ENCODE data around the gene AP3B2.
"Not testable (repeated sequence)": the region's sequence is repeated elsewhere in the genome, so short reads cannot be mapped to it uniquely, and the experiment has no call there.

The AP3B2 gene

GRCh38 chr15:82648257-82649103 lies 61.2 kb downstream of the AP3B2 start:
- DNase-seq, result no peak

GRCh38 chr15:82647835-82648256 lies 61.8 kb downstream of the AP3B2 start:
- no peak for DNase-seq

GRCh38 chr15:82647045-82647834 lies 62.4 kb downstream of the AP3B2 start, which contains the start of gene CPEB1:
TSS of gene CPEB1 (minus strand) at chr15:82647363. CDS start at chr15:82628459, 18,904 bp downstream.
- no peak for DNase-seq

DNA sequence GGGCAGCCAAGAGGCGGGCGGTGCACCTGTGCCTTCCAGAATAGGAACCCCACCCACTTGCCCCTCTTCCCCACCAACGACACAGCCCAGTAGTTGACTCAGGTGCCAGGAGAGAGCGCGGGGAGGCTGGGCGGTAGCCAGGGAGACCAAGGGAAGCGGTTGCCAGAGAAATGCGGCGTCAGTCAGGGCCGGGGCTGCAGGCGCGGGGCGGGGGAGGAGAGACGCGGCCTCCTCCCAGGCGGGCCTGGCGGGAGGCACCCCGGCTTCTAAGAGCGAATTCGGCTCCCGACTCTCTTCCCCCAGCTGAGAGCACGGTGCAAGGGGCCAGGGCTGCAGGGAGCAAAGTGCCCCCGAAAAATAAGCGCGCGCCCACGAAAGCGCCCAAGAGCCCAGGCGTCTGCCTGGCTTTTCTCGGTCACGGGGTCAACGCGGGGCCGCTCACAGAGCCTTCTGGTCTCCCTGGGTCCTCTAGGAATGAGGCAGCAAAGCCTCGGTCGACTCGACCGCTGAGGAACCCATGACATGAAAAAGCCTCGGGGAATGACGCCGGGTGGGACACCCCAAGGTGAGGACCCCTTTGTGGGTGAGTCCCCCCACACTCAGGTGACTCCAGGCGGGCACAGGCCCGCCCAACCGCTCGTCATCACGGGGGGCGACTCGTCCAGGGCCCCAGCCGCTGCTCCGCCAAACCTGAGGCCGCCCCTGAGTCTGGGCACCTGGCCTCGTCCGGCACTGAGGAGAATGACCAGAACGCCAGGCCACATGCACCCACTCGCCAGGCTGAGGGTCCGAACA lies 63.2 kb downstream of the AP3B2 start:
- DNase-seq, result peak; percentile 4

DNA sequence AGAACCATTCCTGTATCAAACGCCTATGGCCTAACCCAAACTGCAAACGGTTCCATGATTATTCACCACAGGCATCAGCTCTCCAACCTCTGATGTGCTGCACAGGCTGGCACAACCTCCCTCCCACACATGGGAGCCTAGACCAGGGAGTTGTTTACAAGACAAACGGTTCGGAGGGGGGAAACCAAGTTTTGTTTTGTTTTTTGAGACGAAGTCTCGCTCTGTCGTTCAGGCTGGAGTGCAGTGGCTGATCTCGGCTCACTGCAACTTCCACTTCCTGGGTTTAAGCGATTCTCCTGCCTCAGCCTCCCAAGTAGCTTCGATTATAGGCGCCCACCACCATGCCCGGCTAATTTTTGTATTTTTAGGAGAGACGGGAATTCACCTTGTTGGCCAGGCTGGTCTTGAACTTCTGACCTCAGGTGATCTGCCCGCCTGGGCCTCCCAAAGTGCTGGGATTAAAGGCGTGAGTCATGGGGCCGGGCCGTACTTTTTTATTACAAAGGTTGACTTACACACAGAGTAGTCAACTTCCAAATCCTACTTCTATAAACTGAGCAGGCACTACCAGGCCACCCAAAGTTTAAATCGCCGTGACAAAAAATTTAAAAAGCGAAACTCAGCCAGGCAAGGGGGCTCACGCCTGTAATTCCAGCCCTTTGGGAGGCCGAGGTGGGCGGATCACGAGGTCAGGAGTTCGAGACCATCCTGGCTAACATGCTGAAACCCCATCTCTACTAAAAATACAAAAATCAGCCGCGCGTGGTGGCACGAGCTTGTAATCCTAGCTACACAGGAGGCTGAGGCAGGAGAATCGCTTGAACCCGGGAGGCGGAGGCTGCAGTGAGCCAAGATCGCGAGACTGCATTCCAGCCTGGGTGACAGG lies 64.5 kb downstream of the AP3B2 start:
- DNase-seq, result not testable (repeated sequence)

DNA sequence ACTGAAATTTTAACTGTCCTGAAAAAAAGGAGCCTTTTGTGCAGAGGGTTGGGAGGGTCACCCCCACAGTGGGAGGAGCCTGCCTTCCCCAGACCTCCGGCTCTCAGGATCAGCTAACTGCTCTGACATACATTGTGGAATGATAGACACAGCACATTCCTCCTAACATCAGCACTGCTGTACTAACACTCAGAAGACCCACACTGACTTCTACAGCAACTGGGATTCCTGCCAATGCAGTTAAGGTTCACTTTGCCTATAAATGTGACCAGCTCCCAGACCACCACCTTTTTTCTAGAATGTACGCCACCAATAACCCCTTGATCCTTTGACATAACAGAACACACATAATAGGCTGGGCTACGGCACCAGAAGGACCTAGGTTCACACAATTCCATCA lies 65.7 kb downstream of the AP3B2 start:
- no peak for DNase-seq

DNA sequence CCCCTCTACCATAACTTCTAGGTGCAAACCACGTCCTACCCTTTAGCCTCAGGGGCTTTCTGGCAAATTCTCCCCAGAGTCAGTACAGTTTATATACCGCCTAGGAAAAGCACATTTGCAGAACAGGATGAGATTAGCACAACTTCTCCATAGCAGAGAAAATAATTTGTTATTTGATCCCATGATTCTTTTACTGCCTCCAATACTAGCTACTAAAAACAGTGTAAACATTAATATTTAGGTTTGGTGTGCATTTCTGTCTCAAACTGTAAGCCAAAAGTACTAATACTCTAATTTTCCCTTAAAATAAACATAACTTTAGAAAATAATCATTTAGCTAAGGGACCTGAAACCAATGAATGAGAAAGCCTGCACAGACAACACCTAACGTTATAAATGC lies 67.0 kb downstream of the AP3B2 start:
- no peak for DNase-seq

DNA sequence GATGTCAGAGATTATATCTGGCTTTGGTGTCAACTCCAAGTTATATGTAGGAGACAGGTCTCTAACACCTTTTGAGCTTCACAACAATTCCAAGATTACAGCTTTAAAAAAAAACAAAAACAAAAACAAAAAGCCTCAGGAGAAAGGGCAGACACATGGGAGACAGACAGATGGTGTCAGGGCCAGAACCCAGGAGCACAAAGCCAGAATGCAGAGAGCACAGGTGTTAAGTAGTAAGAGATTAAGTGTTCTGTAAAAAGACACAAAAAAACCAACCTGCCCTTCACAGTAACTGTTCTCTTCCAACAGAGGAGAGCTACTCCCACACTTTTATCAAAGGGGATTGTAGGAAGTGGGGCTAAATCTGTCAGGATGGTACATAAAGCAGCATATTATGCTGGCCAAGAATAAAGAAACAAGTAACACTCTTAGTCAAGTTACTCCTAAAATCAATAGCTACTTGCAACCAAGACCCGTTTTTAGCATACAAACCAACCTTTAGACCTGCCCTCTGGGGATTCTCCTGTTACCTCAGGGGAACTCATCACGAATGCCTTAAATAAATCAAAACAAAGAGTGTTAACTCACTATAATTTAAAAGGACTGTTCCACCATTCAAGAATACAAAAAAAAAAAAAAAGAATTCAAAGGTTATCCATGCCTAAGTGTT lies 68.4 kb downstream of the AP3B2 start:
- DNase-seq, result no peak

- DNase-seq, result no peak
Observed at GRCh38 chr15:82640672-82641071, 69.0 kb downstream of the AP3B2 start.

- no peak for DNase-seq
Observed at GRCh38 chr15:82635798-82636197, 73.9 kb downstream of the AP3B2 start.

DNA sequence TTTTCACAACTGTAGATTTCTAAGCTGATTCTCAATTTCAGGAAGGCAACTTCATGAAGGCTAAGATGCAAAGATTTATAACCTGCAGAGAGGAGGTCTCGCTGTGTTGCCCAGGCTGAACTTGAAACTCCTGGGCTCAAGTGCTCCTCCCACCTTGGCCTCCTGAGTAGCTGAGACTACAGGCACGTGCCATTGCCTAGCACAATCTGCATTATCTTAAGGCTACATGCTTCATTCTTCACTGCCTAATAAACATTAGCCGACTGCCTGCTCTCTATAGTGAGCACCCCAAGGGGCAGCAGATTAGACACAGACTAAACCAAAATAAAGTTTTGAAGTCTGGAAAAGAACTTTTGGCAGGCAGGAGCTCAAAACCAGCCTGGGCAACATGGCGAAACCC lies 79.6 kb downstream of the AP3B2 start:
- DNase-seq, result no peak

GRCh38 chr15:82625136-82625535 lies 84.5 kb downstream of the AP3B2 start:
- no peak for DNase-seq

GRCh38 chr15:82624438-82624837 lies 85.2 kb downstream of the AP3B2 start:
- no peak for DNase-seq

DNA sequence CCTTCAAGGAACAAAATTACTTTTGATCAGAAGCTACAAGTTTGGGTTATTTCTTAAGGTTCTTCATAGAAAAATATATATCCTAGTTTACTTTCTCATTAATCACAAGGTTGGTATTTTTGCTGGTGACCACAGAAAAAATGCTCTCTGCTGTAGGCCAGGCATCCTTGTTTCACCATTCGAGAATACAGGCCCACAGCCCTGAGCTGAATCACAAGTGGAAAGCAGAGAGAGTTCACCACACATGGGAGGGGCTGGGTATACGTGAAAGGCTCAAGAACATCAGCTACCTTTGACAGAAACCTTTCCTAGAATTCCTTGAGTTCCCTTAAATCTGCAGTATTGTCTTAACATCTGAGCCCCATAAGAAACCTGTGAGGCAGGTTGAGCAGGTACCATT lies 85.7 kb downstream of the AP3B2 start:
- DNase-seq, result no peak

GRCh38 chr15:82621970-82622369 lies 87.7 kb downstream of the AP3B2 start:
- no peak for DNase-seq

GRCh38 chr15:82613747-82614146 lies 95.9 kb downstream of the AP3B2 start:
- no peak for DNase-seq

DNA sequence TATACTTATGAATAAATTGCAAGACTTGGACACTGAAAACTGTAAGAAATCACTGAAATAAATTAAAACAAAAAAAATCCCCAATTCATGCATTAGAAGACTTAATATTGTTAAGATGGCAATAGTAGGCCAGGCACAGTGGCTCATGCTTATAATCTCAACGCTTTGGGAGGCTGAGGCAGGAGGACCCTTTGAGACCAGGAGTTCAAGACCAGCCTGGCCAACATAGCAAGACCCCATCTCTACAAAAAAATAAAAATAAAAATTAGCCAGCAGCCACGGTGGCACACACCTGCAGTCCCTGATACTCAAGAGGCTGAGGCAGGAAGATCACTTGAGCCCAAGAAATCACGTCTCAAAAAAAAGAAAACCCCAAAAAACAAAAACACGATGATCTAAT lies 98.3 kb downstream of the AP3B2 start:
- no peak for DNase-seq

Data from NCI-H2029 treated with DMSO at 0.1 percent for 48 hours (cell line).